Right lobe of liver (tissue), 4 donors: ENCODE data around the gene SOST.

Experiments used
- CTCF ChIP-seq, 4 donors: fragments of 200-600 bp in 3 of 4; fragments of 450-650 bp in 1 of 4; IDR thresholded peaks; one replicate each; pipeline versions ENCODE4 v1.5.1 to v1.8.0; 2016 to 2022; ENCODE audit warnings: antibody characterized with exemption in 4 of 4, mild to moderate bottlenecking in 2 of 4
- POLR2A ChIP-seq: fragments of 450-650 bp; IDR thresholded peaks from one replicate; pipeline ENCODE4 v1.6.1; 2017; ENCODE audit warnings: antibody characterized with exemption, mild to moderate bottlenecking
- donor health status: DM: no; HTN: no; CAD: no.
- donor health status: DM: no; HTN: no; CAD: no.
- donor health status: DM: no; HTN: yes; CAD: no.

- TF ChIP-seq CTCF (IDR thresholded peaks at IDR 0.05) (no peak), POLR2A (no peak)
Measured at GRCh38 chr17:43713494-43714162, 45.0 kb downstream of the SOST start.
